ENCODE results near the gene ALKBH2.
A peak's percentile ranks its signal among the peaks of the same experiment; 100 is the strongest.

Gene ALKBH2

DNA sequence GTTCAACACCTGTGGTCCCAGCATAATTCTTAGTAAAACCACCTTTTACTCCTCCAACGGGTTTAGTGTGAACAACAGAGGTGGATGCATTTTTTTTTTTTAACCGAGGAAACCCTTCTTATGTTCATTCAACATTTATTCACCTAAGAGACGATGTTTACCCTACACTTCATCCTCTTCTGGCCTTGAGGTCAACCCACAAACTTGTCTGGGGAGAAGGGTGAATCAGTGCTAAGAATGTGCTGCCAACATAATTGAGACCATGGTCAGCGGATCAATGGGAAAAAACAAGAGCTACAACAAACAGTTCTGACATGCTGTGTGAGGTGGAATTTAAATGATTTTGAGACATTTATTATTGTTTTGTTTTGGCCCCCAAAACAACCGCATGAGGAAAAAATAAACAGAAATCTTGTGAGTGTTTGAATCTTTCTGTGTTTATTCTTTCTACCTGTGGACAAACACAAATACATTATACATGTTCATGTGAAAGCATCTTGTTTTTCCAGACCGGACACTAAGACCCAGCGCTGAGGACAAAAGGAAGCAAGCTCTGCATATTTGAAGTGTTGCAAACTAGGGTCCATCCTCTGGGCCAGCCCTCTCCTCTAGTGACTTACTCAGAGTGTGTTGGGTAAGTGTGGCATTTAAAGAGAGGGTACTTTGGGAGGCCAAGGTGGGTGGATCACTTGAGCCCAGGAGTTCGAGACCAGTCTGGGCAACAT lies 46.0 kb downstream of the ALKBH2 start:
- TF ChIP-seq, protein P1, sequence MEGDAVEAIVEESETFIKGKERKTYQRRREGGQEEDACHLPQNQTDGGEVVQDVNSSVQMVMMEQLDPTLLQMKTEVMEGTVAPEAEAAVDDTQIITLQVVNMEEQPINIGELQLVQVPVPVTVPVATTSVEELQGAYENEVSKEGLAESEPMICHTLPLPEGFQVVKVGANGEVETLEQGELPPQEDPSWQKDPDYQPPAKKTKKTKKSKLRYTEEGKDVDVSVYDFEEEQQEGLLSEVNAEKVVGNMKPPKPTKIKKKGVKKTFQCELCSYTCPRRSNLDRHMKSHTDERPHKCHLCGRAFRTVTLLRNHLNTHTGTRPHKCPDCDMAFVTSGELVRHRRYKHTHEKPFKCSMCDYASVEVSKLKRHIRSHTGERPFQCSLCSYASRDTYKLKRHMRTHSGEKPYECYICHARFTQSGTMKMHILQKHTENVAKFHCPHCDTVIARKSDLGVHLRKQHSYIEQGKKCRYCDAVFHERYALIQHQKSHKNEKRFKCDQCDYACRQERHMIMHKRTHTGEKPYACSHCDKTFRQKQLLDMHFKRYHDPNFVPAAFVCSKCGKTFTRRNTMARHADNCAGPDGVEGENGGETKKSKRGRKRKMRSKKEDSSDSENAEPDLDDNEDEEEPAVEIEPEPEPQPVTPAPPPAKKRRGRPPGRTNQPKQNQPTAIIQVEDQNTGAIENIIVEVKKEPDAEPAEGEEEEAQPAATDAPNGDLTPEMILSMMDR (conservative IDR thresholded peaks at IDR 0.05; ENCODE audit: low read depth, low read length) = no peak

DNA sequence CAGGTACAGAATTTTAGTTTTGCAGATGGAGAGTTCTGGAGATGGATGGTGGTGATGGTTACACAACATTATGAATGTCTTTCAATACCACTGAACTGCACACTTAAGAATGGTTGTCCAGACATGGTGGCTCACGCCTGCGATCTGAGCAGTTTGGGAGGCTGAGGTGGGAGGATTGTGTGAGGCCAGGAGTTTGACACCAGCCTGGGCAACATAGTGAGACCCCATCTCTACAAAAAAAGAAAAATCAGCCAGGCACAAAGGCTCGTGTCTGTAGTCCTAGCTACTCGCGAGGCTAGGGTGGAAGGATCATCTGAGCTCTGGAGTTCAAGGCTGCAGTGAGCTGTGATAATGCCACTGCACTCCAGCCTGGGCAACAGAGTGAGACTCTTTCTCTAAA lies 49.0 kb downstream of the ALKBH2 start:
- DNase-seq (ENCODE audit: low read depth) = no peak
- no peak overlapping the region for H3K4me3 ChIP-seq (ENCODE audit: low read depth, low read length)
- TF ChIP-seq, protein P1 (conservative IDR thresholded peaks at IDR 0.05; ENCODE audit: low read depth, low read length) = no peak

More for the DNA sequence above, 46.0 kb downstream of the ALKBH2 start:
- H3K4me3 ChIP-seq (ENCODE audit: low read depth, low read length) = no peak overlapping the region
- DNase-seq (ENCODE audit: low read depth) = peak; percentile 66
